Transverse colon (tissue), 4 donors: Measurements from ENCODE around the gene ENAM. TPM values are rescaled to one million over a fixed set of nuclear protein-coding genes. Genes with fewer than 3 reads are reported as not detected.
"Not testable (repeated sequence)": the region's sequence is repeated elsewhere in the genome, so short reads cannot be mapped to it uniquely, and the experiment has no call there.

Experiments used
- DNase-seq: peaks from one replicate; pipeline ENCODE4 v3.0.0-alpha.2; 2019
- H3K27ac ChIP-seq, 4 donors: fragments of 200-600 bp; sonication (generic); 2 replicates each; pipeline ENCODE4 v1.5.1; 2016 to 2018; ENCODE audit warnings: inconsistent platforms in 4 of 4
- H3K27me3 ChIP-seq: fragments of 200-600 bp; sonication (generic); 2 replicates; pipeline ENCODE4 v1.5.1; 2017; ENCODE audit warnings: inconsistent platforms
- H3K36me3 ChIP-seq, 4 donors: fragments of 200-600 bp; sonication (generic); 2 replicates each; pipeline ENCODE4 v1.5.1; 2017 to 2019; ENCODE audit warnings: inconsistent platforms in 4 of 4
- H3K4me1 ChIP-seq, 4 donors: fragments of 200-600 bp; sonication (generic); 2 replicates each; pipeline ENCODE4 v1.5.1; 2017 to 2020; ENCODE audit warnings: inconsistent platforms in 4 of 4
- H3K4me3 ChIP-seq, 4 donors: fragments of 200-600 bp; sonication (generic); 1 replicate in 1 of 4; 2 replicates in 3 of 4; pipeline versions ENCODE4 v1.5.1 to v1.6.1; 2017 to 2019; ENCODE audit warnings: inconsistent platforms in 4 of 4
- H3K9me3 ChIP-seq, 2 donors: fragments of 200-600 bp; sonication (generic); 2 replicates each; pipeline ENCODE4 v1.5.1; 2017 to 2019; ENCODE audit warnings: inconsistent platforms in 2 of 2
- CTCF ChIP-seq, 5 experiments: fragments of 200-600 bp in 3 of 5; fragments of 450-650 bp in 2 of 5; sonication (generic) in 3 of 5; IDR thresholded peaks; 1 replicate in 2 of 5; 2 replicates in 3 of 5; pipeline ENCODE4 v1.5.1; 2016 to 2017; ENCODE audit warnings: antibody characterized with exemption in 5 of 5, inconsistent platforms in 3 of 5, mild to moderate bottlenecking in 2 of 5, moderate library complexity in 1 of 5
- EP300 ChIP-seq: sonication (generic); formaldehyde crosslinking; IDR thresholded peaks from one replicate; pipeline ENCODE4 v1.6.1; 2017; ENCODE audit warnings: antibody characterized with exemption, low read depth
- POLR2A ChIP-seq: fragments of 450-650 bp; IDR thresholded peaks from one replicate; pipeline ENCODE4 v1.6.1; 2016; ENCODE audit warnings: antibody characterized with exemption, mild to moderate bottlenecking, moderate library complexity
- POLR2AphosphoS5 ChIP-seq, 3 donors: sonication (generic); formaldehyde crosslinking; IDR thresholded peaks; one replicate each; pipeline ENCODE4 v1.6.1; 2016; ENCODE audit warnings: antibody characterized with exemption in 3 of 3
- WGBS, 2 donors: methylation state at CpG; one replicate each; pipeline ENCODE4 v1.1.5; 2018; ENCODE audit warnings: low coverage in 1 of 2; 5-methylcytosine and 5-hydroxymethylcytosine counted together
- in situ Hi-C, 4 donors: fragments of 200-750 bp; cut with MboI; loops; one replicate each; pipeline versions ENCODE4 v1.15.0 to v1.15.1; 2017; ENCODE audit warnings: low sequenced_read_pairs in 3 of 4, low pct_ligation_motif_present in 1 of 4, low pct_unique_long_range_greater_than_20kb in 1 of 4
- intact Hi-C: fragments of 100-400 bp; cut with DNase I; formaldehyde crosslinking; loops from one replicate; pipeline ENCODE4 v1.15.1; 2023; ENCODE audit warnings: low total_unique reads
- total RNA-seq, 4 donors: library from RNA; depleted of rRNA; stranded (reverse); fragments of >200 nt; gene quantifications; one replicate each; pipeline ENCODE4 v1.1.0, GENCODE V29; 2016

The ENAM gene
- total RNA-seq, 4 donors from 2014 or later, result not detected

DNA sequence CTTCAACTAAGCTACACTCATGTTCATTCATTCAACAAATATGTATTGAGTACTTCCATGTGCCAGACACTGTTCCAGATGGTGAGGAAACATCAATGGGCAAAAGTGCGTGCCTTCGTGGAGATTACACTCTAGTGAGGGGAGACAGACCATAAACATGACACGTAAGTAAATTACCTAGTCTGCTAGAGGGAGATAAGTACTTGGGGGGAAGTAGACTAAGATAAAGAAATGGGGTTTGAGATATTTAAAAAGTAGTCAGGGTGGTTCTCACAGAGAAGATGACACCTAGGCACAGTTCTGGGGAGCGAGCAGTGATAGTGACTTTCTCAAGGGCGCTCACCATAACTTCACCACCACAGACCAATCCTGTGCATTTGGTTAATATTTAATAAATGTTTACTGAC lies 26.1 kb downstream of the ENAM start:
- intact Hi-C loops (no loop called here), in situ Hi-C loops (loop anchor here in 3 of 4 donors (25.0 kb wide), 2 partner anchors 333 to 1058 kb away; partner anchors contain the start of gene DCK (in 1 of the 3))
- no peak overlapping the region for H3K27ac ChIP-seq
- H3K4me3 ChIP-seq, result no peak overlapping the region
- 56 to 57% methylated on average over 5 of the region's 5 CpGs for WGBS, 2 donors
- no peaks in the 10 kb centered on the region for H3K36me3 ChIP-seq
- no peaks in the 10 kb centered on the region for H3K27me3 ChIP-seq
- TF ChIP-seq POLR2AphosphoS5 (IDR thresholded peaks at IDR 0.05) (no peak), EP300 (no peak), CTCF (IDR thresholded peaks at IDR 0.05) (no peak), POLR2A (no peak)
- DNase-seq, result no peak
- H3K4me1 ChIP-seq, result no peaks in the 10 kb centered on the region
- no peaks in the 10 kb centered on the region for H3K9me3 ChIP-seq

GRCh38 chr4:70657326-70657725 lies 28.8 kb downstream of the ENAM start:
- Histone ChIP-seq H3K4me3 (no peak overlapping the region), H3K9me3 (no peaks in the 10 kb centered on the region), H3K4me1 (no peaks in the 10 kb centered on the region), H3K36me3 (no peaks in the 10 kb centered on the region), H3K27me3 (no peaks in the 10 kb centered on the region), H3K27ac (no peak overlapping the region)
- 78 to 87% methylated on average over 4 to 5 of the region's 5 CpGs for WGBS, 2 donors
- intact Hi-C loops (no loop called here), in situ Hi-C loops (loop anchor here in 3 of 4 donors (25.0 kb wide), 2 partner anchors 330 to 1055 kb away; partner anchors contain the start of gene DCK (in 1 of the 3))
- TF ChIP-seq EP300 (no peak), CTCF (IDR thresholded peaks at IDR 0.05) (no peak), POLR2AphosphoS5 (IDR thresholded peaks at IDR 0.05) (no peak), POLR2A (no peak)
- no peak for DNase-seq

DNA sequence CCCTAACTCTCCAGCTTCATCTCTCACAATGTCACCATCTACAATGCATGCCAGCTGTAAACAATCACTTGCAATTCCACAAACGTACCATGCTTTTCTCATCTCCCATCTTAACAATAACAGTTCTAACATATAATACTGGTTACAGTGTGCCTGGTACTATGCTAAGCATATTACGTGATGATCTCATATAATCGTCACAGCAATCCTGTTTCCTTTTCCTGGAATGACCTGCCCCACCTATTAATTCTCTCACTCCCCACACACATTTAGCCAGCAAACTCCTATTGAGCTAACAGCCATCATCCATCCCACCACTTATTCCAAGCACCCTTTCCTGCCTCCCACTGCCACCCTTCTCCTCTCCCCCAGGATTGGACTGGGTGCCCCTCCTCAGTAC lies 29.9 kb downstream of the ENAM start:
- H3K9me3 ChIP-seq, result no peaks in the 10 kb centered on the region
- in situ Hi-C loops, result loop anchor here in 3 of 4 donors (25.0 kb wide), 2 partner anchors 329 to 1054 kb away; partner anchors contain the start of gene DCK (in 1 of the 3)
- no peak for DNase-seq
- H3K4me3 ChIP-seq, result no peak overlapping the region
- TF ChIP-seq CTCF (IDR thresholded peaks at IDR 0.05) (no peak), POLR2A (no peak), EP300 (no peak), POLR2AphosphoS5 (IDR thresholded peaks at IDR 0.05) (no peak)
- H3K27ac ChIP-seq, result no peak overlapping the region
- intact Hi-C loops, result no loop called here
- no peaks in the 10 kb centered on the region for H3K36me3 ChIP-seq
- no peaks in the 10 kb centered on the region for H3K27me3 ChIP-seq
- WGBS, 2 donors, result 31 to 33% methylated on average over 2 to 3 of the region's 3 CpGs
- no peaks in the 10 kb centered on the region for H3K4me1 ChIP-seq

GRCh38 chr4:70660106-70660505 lies 31.6 kb downstream of the ENAM start:
- TF ChIP-seq POLR2AphosphoS5 (IDR thresholded peaks at IDR 0.05) (no peak), CTCF (IDR thresholded peaks at IDR 0.05) (no peak), POLR2A (no peak), EP300 (no peak)
- intact Hi-C loops (no loop called here), in situ Hi-C loops (loop anchor here in 3 of 4 donors (25.0 kb wide), 2 partner anchors 327 to 1052 kb away; partner anchors contain the start of gene DCK (in 1 of the 3))
- H3K4me1 ChIP-seq, result no peaks in the 10 kb centered on the region
- H3K27ac ChIP-seq, result no peak overlapping the region
- DNase-seq, result no peak
- 76 to 83% methylated on average over 3 to 4 of the region's 4 CpGs for WGBS, 2 donors
- no peaks in the 10 kb centered on the region for H3K27me3 ChIP-seq
- no peaks in the 10 kb centered on the region for H3K9me3 ChIP-seq
- no peak overlapping the region for H3K4me3 ChIP-seq
- no peaks in the 10 kb centered on the region for H3K36me3 ChIP-seq

DNA sequence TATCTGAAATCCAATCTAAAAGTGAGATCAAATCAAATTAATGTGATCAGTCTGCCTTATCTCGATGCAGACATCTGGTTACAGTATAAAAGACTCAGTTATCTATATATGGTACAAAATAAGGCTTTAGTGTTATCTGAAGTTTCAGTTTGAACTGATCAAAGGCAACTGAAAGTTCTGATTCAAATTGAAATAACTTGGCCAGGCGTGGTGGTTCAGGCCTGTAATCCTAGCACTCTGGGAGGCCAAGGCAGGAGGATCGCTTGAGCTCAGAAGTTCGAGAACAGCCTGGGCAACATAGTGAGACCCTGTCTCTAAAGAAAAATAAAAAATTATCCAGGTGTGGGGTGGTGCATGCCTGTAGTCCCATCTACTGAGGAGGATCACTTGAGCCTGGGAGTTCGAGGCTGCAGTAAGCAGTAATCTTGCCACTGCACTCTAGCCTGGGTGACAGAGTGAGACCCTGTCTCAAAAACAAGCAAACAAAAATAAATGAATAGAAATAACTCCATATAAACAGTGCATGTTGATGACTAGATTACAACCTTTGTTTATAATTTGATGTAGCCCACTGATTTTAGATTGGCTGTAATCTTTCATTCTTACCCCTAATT lies 32.9 kb downstream of the ENAM start:
- intact Hi-C loops, H3K36me3 ChIP-seq, H3K27ac ChIP-seq, DNase-seq, H3K9me3 ChIP-seq, H3K4me1 ChIP-seq, H3K27me3 ChIP-seq, H3K4me3 ChIP-seq: not testable (repeated sequence)
- WGBS, 2 donors, result 68 to 83% methylated on average over 5 of the region's 5 CpGs
- in situ Hi-C loops, result loop anchor here in 3 of 4 donors (25.0 kb wide), 2 partner anchors 326 to 1051 kb away; partner anchors contain the start of gene DCK (in 1 of the 3)
